Activated CD8-positive, alpha-beta memory T cell treated with anti-CD3 and anti-CD28 coated beads, Interleukin-2, amount 50 U/mL, for 24 hours (primary cell): ENCODE data around the gene ZCCHC2.
A peak's percentile ranks its signal among the peaks of the same experiment; 100 is the strongest.

Experiments used
- DNase-seq: peaks from one replicate; pipeline ENCODE4 v3.0.0-alpha.2; 2020; ENCODE audit errors: extremely low read depth

ZCCHC2 gene

GRCh38 chr18:62510789-62511188, 12.0 kb upstream of the ZCCHC2 start:
- DNase-seq, result no peak

GRCh38 chr18:62512532-62512931, 10.3 kb upstream of the ZCCHC2 start:
- no peak for DNase-seq

GRCh38 chr18:62512996-62513395, 9.8 kb upstream of the ZCCHC2 start:
- DNase-seq, result no peak

- DNase-seq, result no peak
These were observed 8.3 kb upstream of the ZCCHC2 start for GRCh38 chr18:62514570-62514969.

GRCh38 chr18:62516242-62516641, 6.6 kb upstream of the ZCCHC2 start:
- no peak for DNase-seq

- no peak for DNase-seq
These were observed 4.1 kb upstream of the ZCCHC2 start for GRCh38 chr18:62518460-62519375.

- DNase-seq, result no peak
These were observed 3.1 kb upstream of the ZCCHC2 start for GRCh38 chr18:62519684-62520083.

GRCh38 chr18:62521082-62521481, 1.7 kb upstream of the ZCCHC2 start:
- no peak for DNase-seq

GRCh38 chr18:62521593-62521992, 1.2 kb upstream of the ZCCHC2 start:
- DNase-seq, result no peak

GRCh38 chr18:62522178-62522503, 684 bp upstream of the ZCCHC2 start:
- DNase-seq, result no peak

- DNase-seq, result no peak
These were observed 397 bp downstream of the ZCCHC2 start for GRCh38 chr18:62523255-62523588.

GRCh38 chr18:62523631-62524439, 1.0 kb downstream of the ZCCHC2 start:
- no peak for DNase-seq

GRCh38 chr18:62524440-62525200, 1.8 kb downstream of the ZCCHC2 start:
- peak; percentile 18 for DNase-seq

- no peak for DNase-seq
These were observed 2.8 kb downstream of the ZCCHC2 start for GRCh38 chr18:62525608-62526007.

GRCh38 chr18:62526098-62527025, 3.5 kb downstream of the ZCCHC2 start:
- no peak for DNase-seq

- no peak for DNase-seq
These were observed 6.8 kb downstream of the ZCCHC2 start for GRCh38 chr18:62529597-62529996.

GRCh38 chr18:62531078-62531477, 8.3 kb downstream of the ZCCHC2 start:
- no peak for DNase-seq

GRCh38 chr18:62531931-62532330, 9.1 kb downstream of the ZCCHC2 start:
- no peak for DNase-seq

GRCh38 chr18:62536005-62536404, 13.2 kb downstream of the ZCCHC2 start:
- DNase-seq, result no peak

GRCh38 chr18:62537042-62537894, 14.4 kb downstream of the ZCCHC2 start:
- DNase-seq, result no peak
